HUES6 (cell line): ENCODE data around the gene HHIPL2.

ENCODE experiments used
- H3K27ac ChIP-seq: 2 replicates; pipeline ENCODE4 v1.7.0; 2013; ENCODE audit warnings: low read depth, mild to moderate bottlenecking, low read length, inconsistent platforms
- H3K27me3 ChIP-seq: 2 replicates; pipeline ENCODE4 v1.6.1; 2013; ENCODE audit warnings: low read length; ENCODE audit not compliant: control insufficient read depth, insufficient read depth
- H3K36me3 ChIP-seq: 2 replicates; pipeline ENCODE4 v1.6.1; 2013; ENCODE audit warnings: low read length; ENCODE audit not compliant: control insufficient read depth, insufficient read depth
- H3K4me1 ChIP-seq: 2 replicates; pipeline ENCODE4 v1.6.1; 2013; ENCODE audit warnings: low read length; ENCODE audit not compliant: control insufficient read depth, insufficient read depth
- H3K4me3 ChIP-seq: 2 replicates; pipeline ENCODE4 v1.5.1; 2013; ENCODE audit warnings: low read depth, low read length
- H3K9ac ChIP-seq: one replicate; pipeline ENCODE4 v1.6.1; 2013; ENCODE audit warnings: mild to moderate bottlenecking, low read length
- H3K9me3 ChIP-seq: 2 replicates; pipeline ENCODE4 v1.6.1; 2013; ENCODE audit warnings: low read depth, low read length; ENCODE audit not compliant: control insufficient read depth, insufficient read depth

Gene HHIPL2

GRCh38 chr1:222570837-222571236 lies 22.9 kb upstream of the HHIPL2 start:
- no peaks in the 10 kb centered on the region for H3K9me3 ChIP-seq
- H3K36me3 ChIP-seq = peaks cover 66% of the 10 kb centered on the region
- H3K9ac ChIP-seq = no peak overlapping the region
- H3K27ac ChIP-seq = no peak overlapping the region
- H3K27me3 ChIP-seq = no peaks in the 10 kb centered on the region
- no peaks in the 10 kb centered on the region for H3K4me1 ChIP-seq
- H3K4me3 ChIP-seq = no peak overlapping the region

GRCh38 chr1:222561656-222562055 lies 13.8 kb upstream of the HHIPL2 start:
- Histone ChIP-seq H3K36me3 (peaks cover 57% of the 10 kb centered on the region), H3K9me3 (no peaks in the 10 kb centered on the region), H3K4me3 (no peak overlapping the region), H3K27me3 (no peaks in the 10 kb centered on the region), H3K27ac (no peak overlapping the region), H3K4me1 (no peaks in the 10 kb centered on the region), H3K9ac (no peak overlapping the region)

GRCh38 chr1:222557574-222557973 lies 9.7 kb upstream of the HHIPL2 start:
- Histone ChIP-seq H3K4me3 (no peak overlapping the region), H3K9me3 (no peaks in the 10 kb centered on the region), H3K36me3 (peaks cover 54% of the 10 kb centered on the region), H3K27me3 (no peaks in the 10 kb centered on the region), H3K27ac (no peak overlapping the region), H3K9ac (no peak overlapping the region), H3K4me1 (no peaks in the 10 kb centered on the region)

- no peaks in the 10 kb centered on the region for H3K9me3 ChIP-seq
- H3K27ac ChIP-seq = no peak overlapping the region
- no peak overlapping the region for H3K9ac ChIP-seq
- no peaks in the 10 kb centered on the region for H3K4me1 ChIP-seq
- H3K27me3 ChIP-seq = no peaks in the 10 kb centered on the region
- no peak overlapping the region for H3K4me3 ChIP-seq
- peaks cover 50% of the 10 kb centered on the region for H3K36me3 ChIP-seq
Measured at GRCh38 chr1:222557148-222557547, 9.2 kb upstream of the HHIPL2 start.

GRCh38 chr1:222555992-222556615 lies 8.2 kb upstream of the HHIPL2 start:
- no peak overlapping the region for H3K9ac ChIP-seq
- H3K36me3 ChIP-seq = peaks cover 43% of the 10 kb centered on the region
- no peak overlapping the region for H3K4me3 ChIP-seq
- H3K27ac ChIP-seq = no peak overlapping the region
- no peaks in the 10 kb centered on the region for H3K9me3 ChIP-seq
- H3K27me3 ChIP-seq = no peaks in the 10 kb centered on the region
- no peaks in the 10 kb centered on the region for H3K4me1 ChIP-seq

GRCh38 chr1:222554177-222554576 lies 6.3 kb upstream of the HHIPL2 start:
- Histone ChIP-seq H3K4me3 (no peak overlapping the region), H3K4me1 (no peaks in the 10 kb centered on the region), H3K9me3 (no peaks in the 10 kb centered on the region), H3K9ac (no peak overlapping the region), H3K27me3 (no peaks in the 10 kb centered on the region), H3K36me3 (peaks cover 26% of the 10 kb centered on the region), H3K27ac (no peak overlapping the region)

- H3K27me3 ChIP-seq = no peaks in the 10 kb centered on the region
- H3K4me1 ChIP-seq = peaks cover 7% of the 10 kb centered on the region; the same call in 1 of the 2 replicates
- H3K27ac ChIP-seq = no peak overlapping the region
- no peak overlapping the region for H3K4me3 ChIP-seq
- H3K9ac ChIP-seq = no peak overlapping the region
- H3K36me3 ChIP-seq = peaks cover 18% of the 10 kb centered on the region
- H3K9me3 ChIP-seq = no peaks in the 10 kb centered on the region
Measured at GRCh38 chr1:222552882-222553281, 5.0 kb upstream of the HHIPL2 start.

- Histone ChIP-seq H3K27me3 (no peaks in the 10 kb centered on the region), H3K27ac (no peak overlapping the region; the same call in 1 of the 2 replicates), H3K9ac (peak overlapping the region; percentile 58), H3K4me1 (peaks cover 32% of the 10 kb centered on the region; the same call in 1 of the 2 replicates), H3K4me3 (peak overlapping the region; percentile 21; the same call in 1 of the 2 replicates), H3K36me3 (no peaks in the 10 kb centered on the region), H3K9me3 (no peaks in the 10 kb centered on the region)
Measured at GRCh38 chr1:222547260-222547614, 667 bp downstream of the HHIPL2 start.

- H3K4me3 ChIP-seq = peak overlapping the region; percentile 21; the same call in 1 of the 2 replicates
- H3K9me3 ChIP-seq = no peaks in the 10 kb centered on the region
- no peaks in the 10 kb centered on the region for H3K27me3 ChIP-seq
- H3K9ac ChIP-seq = peak overlapping the region; percentile 58
- H3K36me3 ChIP-seq = no peaks in the 10 kb centered on the region
- peaks cover 32% of the 10 kb centered on the region; the same call in 1 of the 2 replicates for H3K4me1 ChIP-seq
- no peak overlapping the region; the same call in 1 of the 2 replicates for H3K27ac ChIP-seq
Measured at GRCh38 chr1:222546548-222547259, 1.2 kb downstream of the HHIPL2 start.

- Histone ChIP-seq H3K27me3 (no peaks in the 10 kb centered on the region), H3K9ac (peak overlapping the region; percentile 21), H3K4me3 (no peak overlapping the region; the same call in 1 of the 2 replicates), H3K27ac (no peak overlapping the region; the same call in 1 of the 2 replicates), H3K36me3 (no peaks in the 10 kb centered on the region), H3K9me3 (no peaks in the 10 kb centered on the region), H3K4me1 (peaks cover 32% of the 10 kb centered on the region; the same call in 1 of the 2 replicates)
Measured at GRCh38 chr1:222546091-222546490, 1.8 kb downstream of the HHIPL2 start.

GRCh38 chr1:222543817-222544216 lies 4.1 kb downstream of the HHIPL2 start:
- H3K27ac ChIP-seq = no peak overlapping the region
- H3K36me3 ChIP-seq = no peaks in the 10 kb centered on the region
- no peak overlapping the region for H3K9ac ChIP-seq
- H3K4me3 ChIP-seq = no peak overlapping the region
- H3K27me3 ChIP-seq = no peaks in the 10 kb centered on the region
- no peaks in the 10 kb centered on the region for H3K9me3 ChIP-seq
- H3K4me1 ChIP-seq = peaks cover 32% of the 10 kb centered on the region; the same call in 1 of the 2 replicates
